Measurements from ENCODE around the gene CELA3A.
"Not testable (repeated sequence)": the region's sequence is repeated elsewhere in the genome, so short reads cannot be mapped to it uniquely, and the experiment has no call there.

CELA3A gene

GRCh38 chr1:22031214-22031962 lies 29.9 kb downstream of the CELA3A start:
- H3K4me3 ChIP-seq (ENCODE audit: insufficient read depth, low read depth, low read length) = no peak overlapping the region
- H3K27ac ChIP-seq (ENCODE audit: insufficient read depth, low read depth, low read length, poor library complexity, severe bottlenecking) = no peak overlapping the region
- no peaks in the 10 kb centered on the region for H3K27me3 ChIP-seq (ENCODE audit: control insufficient read depth, insufficient read depth, low read length, poor library complexity, severe bottlenecking)
- H3K36me3 ChIP-seq (ENCODE audit: control insufficient read depth, insufficient read depth, low read length) = peaks cover 7% of the 10 kb centered on the region
- 92 to 94% methylated on average over 8 of the region's 8 CpGs for WGBS, 2 experiments
- H3K4me1 ChIP-seq (ENCODE audit: control insufficient read depth, insufficient read depth, low read length) = no peaks in the 10 kb centered on the region
- H3K9me3 ChIP-seq (ENCODE audit: control insufficient read depth, low read length) = no peaks in the 10 kb centered on the region

GRCh38 chr1:22034834-22035233 lies 33.4 kb downstream of the CELA3A start:
- 80 to 85% methylated on average over 5 of the region's 5 CpGs for WGBS, 2 experiments
- H3K4me1 ChIP-seq (ENCODE audit: control insufficient read depth, insufficient read depth, low read length); H3K27ac ChIP-seq (ENCODE audit: insufficient read depth, low read depth, low read length, poor library complexity, severe bottlenecking): not testable (repeated sequence)

DNA sequence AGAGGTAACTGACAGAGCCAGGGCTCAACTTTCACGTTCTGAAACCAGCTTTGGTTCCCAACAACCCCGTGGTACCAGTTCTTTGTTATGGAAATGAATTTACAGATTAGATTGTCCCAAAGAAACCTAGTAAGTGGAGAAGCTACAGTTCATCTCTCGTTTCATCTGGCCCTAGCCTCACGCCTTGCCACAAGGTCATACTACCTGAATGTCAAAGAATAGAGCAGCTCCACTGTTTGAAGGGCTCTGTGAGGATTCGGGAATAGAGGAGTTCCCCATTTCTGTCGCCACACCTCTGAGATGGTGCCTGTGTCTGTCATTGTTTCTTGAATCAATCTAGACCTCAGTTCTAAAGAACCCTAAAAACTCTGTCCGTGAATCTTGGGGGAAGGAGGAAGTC lies 36.1 kb downstream of the CELA3A start:
- Histone ChIP-seq H3K27me3 (ENCODE audit: control insufficient read depth, insufficient read depth, low read length, poor library complexity, severe bottlenecking) (no peaks in the 10 kb centered on the region), H3K36me3 (ENCODE audit: control insufficient read depth, insufficient read depth, low read length) (no peaks in the 10 kb centered on the region), H3K9me3 (ENCODE audit: control insufficient read depth, low read length) (no peaks in the 10 kb centered on the region), H3K4me1 (ENCODE audit: control insufficient read depth, insufficient read depth, low read length) (peaks cover 5% of the 10 kb centered on the region), H3K27ac (ENCODE audit: insufficient read depth, low read depth, low read length, poor library complexity, severe bottlenecking) (no peak overlapping the region), H3K4me3 (ENCODE audit: insufficient read depth, low read depth, low read length) (no peak overlapping the region)
- WGBS, 2 experiments = 51 to 52% methylated on average over 6 of the region's 7 CpGs

More at GRCh38 chr1:22034834-22035233, 33.4 kb downstream of the CELA3A start:
- H3K4me3 ChIP-seq (ENCODE audit: insufficient read depth, low read depth, low read length); H3K36me3 ChIP-seq (ENCODE audit: control insufficient read depth, insufficient read depth, low read length); H3K27me3 ChIP-seq (ENCODE audit: control insufficient read depth, insufficient read depth, low read length, poor library complexity, severe bottlenecking); H3K9me3 ChIP-seq (ENCODE audit: control insufficient read depth, low read length): not testable (repeated sequence)

GRCh38 chr1:22038036-22038435 lies 36.6 kb downstream of the CELA3A start:
- Histone ChIP-seq H3K27ac (ENCODE audit: insufficient read depth, low read depth, low read length, poor library complexity, severe bottlenecking) (no peak overlapping the region), H3K27me3 (ENCODE audit: control insufficient read depth, insufficient read depth, low read length, poor library complexity, severe bottlenecking) (no peaks in the 10 kb centered on the region)
- WGBS, 2 experiments = 88 to 93% methylated on average over 5 of the region's 5 CpGs

DNA sequence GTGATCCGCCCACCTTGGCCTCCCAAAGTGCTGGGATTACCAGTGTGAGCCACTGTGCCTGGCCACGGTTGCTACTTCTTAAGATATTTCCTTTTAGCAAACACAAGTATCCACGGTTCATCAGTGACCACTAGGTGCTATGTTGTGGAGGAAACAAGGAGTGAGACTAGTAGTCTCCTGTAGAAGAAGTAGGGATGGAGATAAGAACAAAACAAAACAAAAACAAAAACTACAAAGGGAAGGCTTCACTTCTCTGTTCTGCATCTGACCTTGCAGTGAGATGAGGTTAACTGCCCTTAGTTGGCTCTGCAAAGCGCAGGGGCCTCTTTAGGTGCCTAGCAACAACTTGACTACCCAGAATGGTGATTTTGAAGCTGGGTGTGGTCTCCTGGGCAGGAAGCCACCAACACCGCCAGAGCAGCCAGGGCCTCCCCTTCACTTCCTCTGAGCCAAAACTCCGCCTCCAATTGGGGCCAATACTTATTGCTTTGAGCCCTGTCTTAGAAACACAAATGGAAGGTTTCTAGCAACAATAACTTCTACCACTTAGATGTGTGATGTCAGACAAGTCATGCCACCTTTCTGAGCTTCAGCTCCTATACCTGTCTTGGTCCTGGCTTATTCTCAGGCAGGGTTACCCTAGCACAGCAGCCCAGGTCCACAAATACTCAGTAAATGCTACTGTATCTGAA lies 38.3 kb downstream of the CELA3A start:
- Histone ChIP-seq H3K36me3 (ENCODE audit: control insufficient read depth, insufficient read depth, low read length) (no peaks in the 10 kb centered on the region), H3K9me3 (ENCODE audit: control insufficient read depth, low read length) (no peaks in the 10 kb centered on the region), H3K27me3 (ENCODE audit: control insufficient read depth, insufficient read depth, low read length, poor library complexity, severe bottlenecking) (no peaks in the 10 kb centered on the region), H3K4me1 (ENCODE audit: control insufficient read depth, insufficient read depth, low read length) (peaks cover 5% of the 10 kb centered on the region), H3K4me3 (ENCODE audit: insufficient read depth, low read depth, low read length) (no peak overlapping the region), H3K27ac (ENCODE audit: insufficient read depth, low read depth, low read length, poor library complexity, severe bottlenecking) (no peak overlapping the region)
- WGBS, 2 experiments = 75 to 84% methylated on average over 5 to 6 of the region's 6 CpGs

More at GRCh38 chr1:22038036-22038435, 36.6 kb downstream of the CELA3A start:
- H3K4me1 ChIP-seq (ENCODE audit: control insufficient read depth, insufficient read depth, low read length) = peaks cover 5% of the 10 kb centered on the region
- no peak overlapping the region for H3K4me3 ChIP-seq (ENCODE audit: insufficient read depth, low read depth, low read length)
- H3K9me3 ChIP-seq (ENCODE audit: control insufficient read depth, low read length) = no peaks in the 10 kb centered on the region
- no peaks in the 10 kb centered on the region for H3K36me3 ChIP-seq (ENCODE audit: control insufficient read depth, insufficient read depth, low read length)

DNA sequence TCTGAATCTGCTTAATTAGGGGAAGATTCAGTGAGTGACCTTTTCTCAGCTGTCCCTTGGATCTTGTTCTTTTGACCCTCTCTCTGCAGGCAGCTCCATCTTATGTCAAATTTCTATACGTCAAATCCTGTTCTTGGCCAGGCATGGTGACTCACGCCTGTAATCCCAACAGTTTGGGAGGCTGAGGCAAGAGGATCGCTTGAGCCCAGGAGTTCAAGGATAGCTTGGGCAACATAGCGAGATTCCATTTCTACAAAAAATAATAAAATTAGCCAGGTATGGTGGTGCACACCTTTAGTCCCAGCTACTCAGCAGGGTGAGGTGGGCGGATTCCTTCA lies 38.8 kb downstream of the CELA3A start:
- no peak overlapping the region for H3K27ac ChIP-seq (ENCODE audit: insufficient read depth, low read depth, low read length, poor library complexity, severe bottlenecking)
- H3K27me3 ChIP-seq (ENCODE audit: control insufficient read depth, insufficient read depth, low read length, poor library complexity, severe bottlenecking) = no peaks in the 10 kb centered on the region
- 88 to 93% methylated on average over 5 of the region's 5 CpGs for WGBS, 2 experiments
- H3K4me3 ChIP-seq (ENCODE audit: insufficient read depth, low read depth, low read length) = no peak overlapping the region
- H3K4me1 ChIP-seq (ENCODE audit: control insufficient read depth, insufficient read depth, low read length) = peaks cover 5% of the 10 kb centered on the region
- H3K36me3 ChIP-seq (ENCODE audit: control insufficient read depth, insufficient read depth, low read length) = no peaks in the 10 kb centered on the region
- no peaks in the 10 kb centered on the region for H3K9me3 ChIP-seq (ENCODE audit: control insufficient read depth, low read length)

GRCh38 chr1:22041505-22041904 lies 40.0 kb downstream of the CELA3A start:
- no peak overlapping the region for H3K4me3 ChIP-seq (ENCODE audit: insufficient read depth, low read depth, low read length)
- no peak overlapping the region for H3K27ac ChIP-seq (ENCODE audit: insufficient read depth, low read depth, low read length, poor library complexity, severe bottlenecking)
- WGBS, 2 experiments = 90 to 92% methylated on average over 1 of the region's 1 CpG

DNA sequence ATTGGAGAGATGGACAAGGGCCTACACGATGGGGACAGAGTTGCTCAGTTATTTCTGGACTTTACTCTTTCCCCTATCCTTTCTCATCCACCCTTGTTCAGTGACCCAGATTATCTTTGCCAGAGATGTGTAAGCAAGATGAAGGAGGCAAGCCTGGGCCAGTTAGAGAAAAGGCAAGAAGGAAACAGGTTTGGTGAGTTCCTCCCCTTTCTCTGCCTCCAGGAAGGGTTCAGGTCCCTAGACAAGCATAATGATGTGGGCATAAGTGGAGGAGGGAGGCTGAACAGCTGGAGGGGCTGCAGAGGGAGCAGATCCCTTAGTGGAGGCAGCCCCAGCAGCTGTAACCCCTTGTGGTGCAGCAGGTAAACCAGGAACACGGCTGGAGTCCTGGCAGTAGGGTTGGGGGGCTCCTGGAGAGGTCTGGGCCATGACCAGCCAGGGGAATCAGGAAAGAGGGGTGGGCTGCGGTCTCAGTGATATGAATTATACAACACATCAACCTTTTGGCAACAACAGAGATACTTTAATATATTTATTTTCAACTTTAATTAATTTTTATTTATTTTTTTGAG lies 41.8 kb downstream of the CELA3A start:
- Histone ChIP-seq H3K36me3 (ENCODE audit: control insufficient read depth, insufficient read depth, low read length) (no peaks in the 10 kb centered on the region), H3K9me3 (ENCODE audit: control insufficient read depth, low read length) (no peaks in the 10 kb centered on the region), H3K4me3 (ENCODE audit: insufficient read depth, low read depth, low read length) (no peak overlapping the region), H3K27ac (ENCODE audit: insufficient read depth, low read depth, low read length, poor library complexity, severe bottlenecking) (no peak overlapping the region), H3K4me1 (ENCODE audit: control insufficient read depth, insufficient read depth, low read length) (no peaks in the 10 kb centered on the region), H3K27me3 (ENCODE audit: control insufficient read depth, insufficient read depth, low read length, poor library complexity, severe bottlenecking) (no peaks in the 10 kb centered on the region)
- 72 to 91% methylated on average over 2 to 3 of the region's 3 CpGs for WGBS, 2 experiments

More at GRCh38 chr1:22041505-22041904, 40.0 kb downstream of the CELA3A start:
- Histone ChIP-seq H3K9me3 (ENCODE audit: control insufficient read depth, low read length) (no peaks in the 10 kb centered on the region), H3K27me3 (ENCODE audit: control insufficient read depth, insufficient read depth, low read length, poor library complexity, severe bottlenecking) (no peaks in the 10 kb centered on the region), H3K36me3 (ENCODE audit: control insufficient read depth, insufficient read depth, low read length) (no peaks in the 10 kb centered on the region), H3K4me1 (ENCODE audit: control insufficient read depth, insufficient read depth, low read length) (peaks cover 5% of the 10 kb centered on the region)

DNA sequence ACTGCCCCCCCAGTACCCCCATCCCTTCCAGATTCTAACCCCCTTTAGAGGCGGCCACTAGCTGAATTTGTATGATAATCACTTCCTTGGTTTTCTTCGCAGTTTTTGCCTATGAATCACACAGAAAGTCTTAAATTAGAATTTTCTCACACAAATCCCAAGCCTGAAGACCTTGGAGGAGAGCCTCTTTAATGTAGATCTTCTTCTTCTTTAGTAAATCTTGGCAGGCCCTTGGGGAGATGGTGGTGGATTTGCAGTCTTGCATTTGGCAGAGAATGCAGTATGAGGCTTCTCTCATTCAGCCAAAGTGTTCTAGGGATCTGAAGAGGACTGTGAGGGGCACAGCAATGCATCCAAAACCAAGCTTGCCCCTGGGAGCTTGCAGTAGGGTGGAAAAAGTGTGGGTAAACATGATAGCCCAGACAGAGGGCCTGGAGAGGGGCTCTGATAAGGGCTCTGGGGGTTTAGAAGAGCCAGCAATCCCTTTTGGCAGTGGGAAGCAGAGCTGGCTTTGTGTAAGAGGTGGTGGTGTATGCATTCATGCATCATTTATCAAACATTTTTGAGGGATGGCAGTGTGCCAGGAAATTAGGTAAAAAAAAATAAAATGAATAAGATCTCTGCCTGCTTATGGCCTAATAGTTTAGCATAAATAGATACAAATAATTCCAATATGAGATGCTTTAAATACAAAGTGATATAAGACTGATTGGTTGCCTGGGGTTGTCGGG lies 43.4 kb downstream of the CELA3A start:
- Histone ChIP-seq H3K36me3 (ENCODE audit: control insufficient read depth, insufficient read depth, low read length) (no peaks in the 10 kb centered on the region), H3K4me3 (ENCODE audit: insufficient read depth, low read depth, low read length) (no peak overlapping the region), H3K27me3 (ENCODE audit: control insufficient read depth, insufficient read depth, low read length, poor library complexity, severe bottlenecking) (no peaks in the 10 kb centered on the region), H3K27ac (ENCODE audit: insufficient read depth, low read depth, low read length, poor library complexity, severe bottlenecking) (no peak overlapping the region), H3K4me1 (ENCODE audit: control insufficient read depth, insufficient read depth, low read length) (no peaks in the 10 kb centered on the region), H3K9me3 (ENCODE audit: control insufficient read depth, low read length) (no peaks in the 10 kb centered on the region)
- WGBS, 2 experiments = 76 to 77% methylated on average over 3 of the region's 3 CpGs

Measured in ectodermal cell (in vitro differentiated cells).